SW 1271 (cell line): Measurements from ENCODE around the gene GRID1.

Experiments used
- DNase-seq, 2 experiments: peaks; one replicate each; lab custom pipeline; 2025; lab: John Stamatoyannopoulos, UW

The GRID1 gene

GRCh38 chr10:85645926-85646711, 720.5 kb downstream of the GRID1 start:
- DNase-seq, result peak in 1 of 2 experiments; percentile 10

- DNase-seq, result no peak
Measured at GRCh38 chr10:85645053-85645452, 721.5 kb downstream of the GRID1 start.

GRCh38 chr10:85643845-85644525, 722.6 kb downstream of the GRID1 start:
- no peak for DNase-seq

GRCh38 chr10:85643171-85643844, 723.3 kb downstream of the GRID1 start:
- DNase-seq, result no peak

GRCh38 chr10:85642421-85643170, 724.0 kb downstream of the GRID1 start:
- DNase-seq, result peak; percentile 51 to 84

- DNase-seq, result no peak
Measured at GRCh38 chr10:85642082-85642420, 724.5 kb downstream of the GRID1 start.

- peak in 1 of 2 experiments; percentile 5 for DNase-seq
Measured at GRCh38 chr10:85641479-85642009, 725.1 kb downstream of the GRID1 start.

GRCh38 chr10:85638797-85639196, 727.8 kb downstream of the GRID1 start:
- DNase-seq, result no peak

GRCh38 chr10:85635650-85636049, 730.9 kb downstream of the GRID1 start:
- DNase-seq, result no peak

- DNase-seq, result no peak
Measured at GRCh38 chr10:85624511-85624910, 742.1 kb downstream of the GRID1 start.

GRCh38 chr10:85623758-85624157, 742.8 kb downstream of the GRID1 start:
- no peak for DNase-seq

- DNase-seq, result no peak
Measured at GRCh38 chr10:85623342-85623741, 743.3 kb downstream of the GRID1 start.

- no peak for DNase-seq
Measured at GRCh38 chr10:85622425-85622824, 744.2 kb downstream of the GRID1 start.

- DNase-seq, result no peak
Measured at GRCh38 chr10:85621562-85621961, 745.0 kb downstream of the GRID1 start.

- no peak for DNase-seq
Measured at GRCh38 chr10:85620807-85621206, 745.8 kb downstream of the GRID1 start.

GRCh38 chr10:85619832-85620231, 746.8 kb downstream of the GRID1 start:
- no peak for DNase-seq

- no peak for DNase-seq
Measured at GRCh38 chr10:85618841-85619240, 747.8 kb downstream of the GRID1 start.

- DNase-seq, result no peak
Measured at GRCh38 chr10:85617751-85618546, 748.6 kb downstream of the GRID1 start.

GRCh38 chr10:85615556-85615955, 751.0 kb downstream of the GRID1 start:
- no peak for DNase-seq

GRCh38 chr10:85614981-85615380, 751.6 kb downstream of the GRID1 start:
- DNase-seq, result no peak

- DNase-seq, result no peak
Measured at GRCh38 chr10:85614566-85614965, 752.0 kb downstream of the GRID1 start.
